ENCODE data around the gene ATXN7L1.

Gene ATXN7L1

DNA sequence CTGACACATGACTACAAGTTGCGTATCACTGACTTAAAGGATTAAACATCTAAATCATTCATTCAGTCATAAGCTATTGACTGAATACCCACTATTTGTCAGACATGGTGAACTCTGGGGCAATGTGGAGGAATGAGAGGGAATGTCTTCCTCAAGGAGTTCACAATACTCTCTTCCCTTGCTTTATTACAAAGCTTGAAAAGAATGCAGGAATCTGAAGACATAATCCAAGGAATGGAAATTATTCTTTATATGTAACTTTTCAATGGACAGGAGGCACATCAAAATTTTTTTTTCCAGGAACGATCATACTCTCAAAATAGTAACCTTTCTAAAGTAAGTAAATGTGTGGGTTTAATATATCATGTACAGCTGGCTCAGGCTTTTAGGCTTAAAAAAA, 111.9 kb downstream of the ATXN7L1 start:
- Histone ChIP-seq H3K27me3 (ENCODE audit: insufficient read depth, low read length) (no peaks in the 10 kb centered on the region), H3K36me3 (ENCODE audit: insufficient read depth, low read depth, low read length) (no peaks in the 10 kb centered on the region), H3K4me1 (ENCODE audit: insufficient read depth, low read length) (peaks cover 12% of the 10 kb centered on the region), H3K9ac (ENCODE audit: low read depth, low read length) (no peak overlapping the region), H3K27ac (ENCODE audit: low read length) (no peak overlapping the region), H3K4me3 (ENCODE audit: low read length) (no peak overlapping the region), H3K9me3 (ENCODE audit: insufficient read depth, low read depth, low read length) (no peaks in the 10 kb centered on the region)

DNA sequence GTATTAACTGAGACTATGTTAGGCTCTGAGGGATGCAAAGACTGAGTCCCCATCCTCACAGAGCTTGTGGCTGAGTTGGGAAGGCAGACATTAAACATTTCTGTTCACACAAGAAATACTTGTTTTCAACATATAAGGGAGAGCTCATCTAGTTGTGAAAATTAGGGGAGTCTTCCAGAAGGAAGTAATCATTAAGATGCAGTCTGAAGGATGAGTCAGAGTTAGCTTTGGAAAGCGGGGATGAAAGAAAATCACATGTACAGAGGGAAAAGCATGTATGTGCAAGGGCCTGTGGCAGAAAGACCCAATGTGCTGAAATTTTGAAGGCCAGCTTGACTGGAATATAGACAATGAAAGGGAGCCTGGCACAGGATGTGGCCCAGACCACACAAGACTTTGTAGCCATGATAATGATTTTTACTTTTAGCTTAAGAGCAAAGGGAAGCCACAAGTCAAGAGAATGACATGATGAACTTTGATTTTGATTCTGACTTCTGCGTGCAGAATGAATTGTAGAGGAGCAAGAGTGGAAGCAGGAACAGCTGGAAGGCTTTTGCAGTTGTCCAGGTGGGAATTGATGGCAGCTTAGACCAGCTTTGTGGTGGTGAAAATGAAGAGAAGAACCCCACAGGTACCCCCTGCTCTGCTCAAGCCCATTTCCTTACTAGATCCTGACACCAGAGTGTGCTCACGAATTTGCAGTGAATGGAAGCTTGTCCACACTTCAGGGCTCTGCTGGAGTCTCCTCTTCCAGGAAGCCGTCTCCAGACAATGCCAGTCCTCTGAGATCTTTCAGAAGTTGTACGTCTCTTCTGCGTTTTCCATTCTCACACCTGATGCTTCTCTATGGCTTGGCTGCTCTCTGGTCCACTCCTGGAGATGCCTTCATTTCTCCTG, 115.6 kb downstream of the ATXN7L1 start:
- Histone ChIP-seq H3K27me3 (ENCODE audit: insufficient read depth, low read length) (no peaks in the 10 kb centered on the region), H3K4me1 (ENCODE audit: insufficient read depth, low read length) (peaks cover 5% of the 10 kb centered on the region; the same call in 1 of the 2 replicates), H3K9me3 (ENCODE audit: insufficient read depth, low read depth, low read length) (no peaks in the 10 kb centered on the region), H3K9ac (ENCODE audit: low read depth, low read length) (no peak overlapping the region), H3K4me3 (ENCODE audit: low read length) (no peak overlapping the region), H3K27ac (ENCODE audit: low read length) (no peak overlapping the region), H3K36me3 (ENCODE audit: insufficient read depth, low read depth, low read length) (no peaks in the 10 kb centered on the region)

DNA sequence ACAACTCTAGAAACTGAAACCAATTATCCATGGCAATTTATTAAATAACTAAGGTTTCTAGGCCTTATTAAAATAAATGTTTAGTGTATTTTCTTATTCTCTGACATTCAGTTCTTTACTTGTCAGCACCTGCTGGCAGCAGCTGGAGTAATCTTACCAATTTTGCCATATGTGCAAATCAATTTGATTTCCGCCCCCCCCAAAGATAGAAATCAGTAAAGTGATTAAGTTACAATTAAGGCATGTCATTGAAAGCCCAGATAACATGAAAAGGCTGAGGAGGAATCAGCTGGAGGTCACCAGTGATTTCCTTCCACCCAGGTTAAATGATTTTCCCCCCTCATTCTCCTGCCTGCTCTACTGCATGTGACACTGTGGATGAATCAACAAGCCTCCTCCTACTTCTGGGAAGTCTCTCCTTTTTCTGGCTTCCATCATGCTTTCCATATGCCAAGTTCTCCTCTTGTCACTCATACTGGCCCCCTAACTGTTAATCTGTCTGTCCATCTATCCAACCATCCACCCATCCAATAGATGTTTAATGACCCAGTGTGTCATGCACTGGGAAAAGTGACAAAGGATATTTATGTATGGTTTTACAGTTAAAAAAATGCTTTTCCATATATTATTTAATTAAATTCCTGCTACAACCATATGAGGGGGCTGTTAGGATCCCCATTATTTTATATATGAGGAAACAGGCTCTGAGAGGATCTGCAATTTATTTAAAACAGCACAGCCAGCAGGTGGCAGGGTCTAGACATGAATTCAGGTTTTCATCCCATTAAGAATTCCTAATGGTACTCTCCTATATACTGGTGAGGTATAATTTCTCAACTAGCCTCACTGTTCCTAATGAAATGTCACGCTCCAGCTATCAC, 116.5 kb downstream of the ATXN7L1 start:
- H3K9ac ChIP-seq (ENCODE audit: low read depth, low read length) = no peak overlapping the region
- no peak overlapping the region for H3K27ac ChIP-seq (ENCODE audit: low read length)
- H3K27me3 ChIP-seq (ENCODE audit: insufficient read depth, low read length) = no peaks in the 10 kb centered on the region
- no peaks in the 10 kb centered on the region for H3K36me3 ChIP-seq (ENCODE audit: insufficient read depth, low read depth, low read length)
- no peak overlapping the region for H3K4me3 ChIP-seq (ENCODE audit: low read length)
- H3K9me3 ChIP-seq (ENCODE audit: insufficient read depth, low read depth, low read length) = no peaks in the 10 kb centered on the region
- peaks cover 5% of the 10 kb centered on the region; the same call in 1 of the 2 replicates for H3K4me1 ChIP-seq (ENCODE audit: insufficient read depth, low read length)

DNA sequence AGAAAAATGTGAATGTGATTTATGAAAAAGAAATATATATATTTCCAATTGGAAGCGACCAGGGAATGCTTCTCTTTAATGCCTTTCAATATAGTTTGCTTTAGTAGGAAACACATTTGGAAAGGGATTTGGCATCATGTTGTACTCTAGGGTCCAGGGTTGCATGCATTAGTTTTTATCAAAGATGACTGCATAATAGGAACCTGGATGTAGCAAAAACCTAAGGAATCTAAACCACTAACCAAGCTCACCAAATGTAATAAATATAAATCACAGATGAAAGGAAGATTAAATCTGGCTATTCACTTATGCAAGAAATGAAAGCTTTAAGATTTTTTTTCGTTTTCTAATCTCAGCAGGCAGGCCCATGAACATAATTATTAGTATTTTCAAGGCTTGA, 120.0 kb downstream of the ATXN7L1 start:
- Histone ChIP-seq H3K36me3 (ENCODE audit: insufficient read depth, low read depth, low read length) (peaks cover 8% of the 10 kb centered on the region; the same call in 1 of the 2 replicates), H3K9me3 (ENCODE audit: insufficient read depth, low read depth, low read length) (no peaks in the 10 kb centered on the region), H3K27me3 (ENCODE audit: insufficient read depth, low read length) (no peaks in the 10 kb centered on the region), H3K9ac (ENCODE audit: low read depth, low read length) (no peak overlapping the region), H3K4me3 (ENCODE audit: low read length) (no peak overlapping the region), H3K27ac (ENCODE audit: low read length) (no peak overlapping the region), H3K4me1 (ENCODE audit: insufficient read depth, low read length) (peaks cover 5% of the 10 kb centered on the region; the same call in 1 of the 2 replicates)

DNA sequence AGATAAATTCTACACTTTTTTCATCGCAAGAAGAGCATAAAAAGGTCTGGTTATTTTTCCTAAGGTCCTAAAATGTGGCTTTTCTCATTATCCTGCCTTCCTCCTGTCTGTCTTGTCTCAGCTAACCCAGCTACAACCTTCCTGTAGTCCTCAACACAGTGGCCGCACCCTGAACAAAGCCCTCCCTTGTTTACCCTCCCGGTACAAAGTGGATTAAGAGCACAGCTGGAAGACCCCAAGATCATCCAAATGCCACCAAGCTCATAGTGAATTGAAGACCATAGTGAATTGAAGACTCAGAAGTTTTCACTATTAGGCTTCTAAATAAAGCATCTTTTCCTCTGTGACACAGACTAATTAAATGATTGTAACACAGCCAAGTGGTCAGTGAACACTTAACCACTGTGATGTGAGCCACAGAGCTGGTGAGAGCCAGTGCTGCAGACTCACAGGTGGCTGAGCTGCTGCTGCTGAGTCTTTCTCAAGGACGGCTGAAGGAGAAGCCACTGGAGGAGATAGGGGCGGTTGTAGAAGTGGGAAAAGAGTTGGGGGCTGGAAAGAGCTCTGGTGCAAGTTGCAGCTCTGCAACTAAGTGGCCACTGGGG, 123.6 kb downstream of the ATXN7L1 start:
- Histone ChIP-seq H3K4me1 (ENCODE audit: insufficient read depth, low read length) (peaks cover 4% of the 10 kb centered on the region; the same call in 1 of the 2 replicates), H3K4me3 (ENCODE audit: low read length) (no peak overlapping the region), H3K36me3 (ENCODE audit: insufficient read depth, low read depth, low read length) (peaks cover 15% of the 10 kb centered on the region; the same call in 1 of the 2 replicates), H3K27me3 (ENCODE audit: insufficient read depth, low read length) (no peaks in the 10 kb centered on the region), H3K9ac (ENCODE audit: low read depth, low read length) (no peak overlapping the region), H3K27ac (ENCODE audit: low read length) (no peak overlapping the region), H3K9me3 (ENCODE audit: insufficient read depth, low read depth, low read length) (no peaks in the 10 kb centered on the region)

DNA sequence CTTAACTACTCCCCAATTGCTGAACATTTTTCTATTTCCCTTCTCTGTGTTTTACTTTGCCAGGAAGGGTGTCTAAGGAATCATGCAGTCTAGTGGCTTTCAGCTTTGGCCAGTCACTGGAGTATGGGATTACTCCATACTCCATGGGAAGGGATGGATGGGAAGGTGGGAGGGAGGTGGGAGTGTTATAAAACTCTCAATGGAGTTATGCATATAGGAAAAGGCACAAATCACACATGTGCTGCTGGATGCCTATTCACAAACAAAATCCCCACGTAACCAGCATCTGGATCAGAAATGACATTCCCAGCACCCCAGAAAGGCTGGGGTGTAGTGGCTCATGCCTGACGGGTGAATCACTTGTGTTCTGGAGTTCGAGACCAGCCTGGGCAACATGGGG, 125.3 kb downstream of the ATXN7L1 start:
- Histone ChIP-seq H3K27me3 (ENCODE audit: insufficient read depth, low read length) (no peaks in the 10 kb centered on the region), H3K27ac (ENCODE audit: low read length) (no peak overlapping the region), H3K9ac (ENCODE audit: low read depth, low read length) (no peak overlapping the region), H3K4me3 (ENCODE audit: low read length) (no peak overlapping the region), H3K4me1 (ENCODE audit: insufficient read depth, low read length) (peaks cover 4% of the 10 kb centered on the region; the same call in 1 of the 2 replicates), H3K36me3 (ENCODE audit: insufficient read depth, low read depth, low read length) (peaks cover 15% of the 10 kb centered on the region; the same call in 1 of the 2 replicates), H3K9me3 (ENCODE audit: insufficient read depth, low read depth, low read length) (no peaks in the 10 kb centered on the region)

DNA sequence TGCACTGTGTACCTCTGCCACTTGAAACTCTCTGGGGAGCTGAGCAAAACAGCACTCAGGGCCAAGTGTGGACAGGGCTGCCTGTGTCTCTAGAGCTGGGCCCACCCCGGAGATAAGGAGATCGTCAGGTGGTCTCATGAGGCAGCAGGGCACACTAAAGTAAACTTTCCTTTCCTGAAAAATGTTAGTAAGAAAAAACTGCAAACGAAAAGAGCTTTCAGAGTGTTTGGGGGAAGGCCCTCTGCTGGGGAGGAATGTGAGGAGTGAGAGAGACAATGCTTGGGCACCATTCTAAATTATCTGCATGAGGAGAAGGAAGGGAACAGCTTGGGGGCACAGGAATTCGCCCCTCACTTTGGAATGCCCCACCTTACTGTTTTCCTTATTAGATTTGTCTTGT, 127.7 kb downstream of the ATXN7L1 start:
- peak overlapping the region; percentile 55 for H3K27ac ChIP-seq (ENCODE audit: low read length)
- peaks cover 15% of the 10 kb centered on the region; the same call in 1 of the 2 replicates for H3K36me3 ChIP-seq (ENCODE audit: insufficient read depth, low read depth, low read length)
- peaks cover 5% of the 10 kb centered on the region; the same call in 1 of the 2 replicates for H3K4me1 ChIP-seq (ENCODE audit: insufficient read depth, low read length)
- peak overlapping the region; percentile 10; the same call in 1 of the 2 replicates for H3K9ac ChIP-seq (ENCODE audit: low read depth, low read length)
- no peaks in the 10 kb centered on the region for H3K27me3 ChIP-seq (ENCODE audit: insufficient read depth, low read length)
- H3K9me3 ChIP-seq (ENCODE audit: insufficient read depth, low read depth, low read length) = no peaks in the 10 kb centered on the region
- no peak overlapping the region for H3K4me3 ChIP-seq (ENCODE audit: low read length)

DNA sequence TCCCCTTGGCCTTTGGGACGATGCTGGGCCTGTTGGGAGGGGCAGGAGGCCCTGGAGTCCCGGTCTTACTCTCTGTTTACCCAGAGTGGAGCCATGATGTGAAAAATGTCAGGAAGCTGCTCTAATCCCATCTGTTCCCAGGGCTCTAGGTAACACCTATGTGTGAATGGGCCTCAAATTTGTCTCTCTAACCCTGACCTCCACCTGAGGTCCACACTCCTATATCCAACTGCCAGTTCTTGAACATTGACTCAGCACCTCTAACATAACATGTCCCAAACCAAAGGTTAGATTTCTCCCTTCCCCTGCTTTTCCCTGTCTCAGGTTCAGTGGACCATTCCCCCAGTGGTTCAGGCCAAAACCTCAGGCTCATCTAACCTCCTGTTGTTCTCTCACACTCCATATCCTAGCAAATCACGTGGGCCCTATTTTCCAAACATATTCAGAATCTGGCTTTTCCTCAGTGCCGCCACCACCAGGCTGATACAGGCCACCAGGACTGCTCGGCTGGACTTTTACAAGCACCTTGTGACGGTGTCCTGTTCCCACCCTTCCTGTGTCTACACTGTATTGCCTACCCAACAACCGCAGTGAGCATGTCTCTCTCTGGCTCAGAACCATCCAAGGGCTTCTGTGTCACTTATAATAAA, 130.6 kb downstream of the ATXN7L1 start:
- Histone ChIP-seq H3K36me3 (ENCODE audit: insufficient read depth, low read depth, low read length) (peaks cover under 1% of the 10 kb centered on the region; the same call in 1 of the 2 replicates), H3K27me3 (ENCODE audit: insufficient read depth, low read length) (no peaks in the 10 kb centered on the region), H3K27ac (ENCODE audit: low read length) (no peak overlapping the region), H3K9ac (ENCODE audit: low read depth, low read length) (no peak overlapping the region), H3K4me3 (ENCODE audit: low read length) (no peak overlapping the region), H3K4me1 (ENCODE audit: insufficient read depth, low read length) (peaks cover 11% of the 10 kb centered on the region; the same call in 1 of the 2 replicates), H3K9me3 (ENCODE audit: insufficient read depth, low read depth, low read length) (no peaks in the 10 kb centered on the region)

DNA sequence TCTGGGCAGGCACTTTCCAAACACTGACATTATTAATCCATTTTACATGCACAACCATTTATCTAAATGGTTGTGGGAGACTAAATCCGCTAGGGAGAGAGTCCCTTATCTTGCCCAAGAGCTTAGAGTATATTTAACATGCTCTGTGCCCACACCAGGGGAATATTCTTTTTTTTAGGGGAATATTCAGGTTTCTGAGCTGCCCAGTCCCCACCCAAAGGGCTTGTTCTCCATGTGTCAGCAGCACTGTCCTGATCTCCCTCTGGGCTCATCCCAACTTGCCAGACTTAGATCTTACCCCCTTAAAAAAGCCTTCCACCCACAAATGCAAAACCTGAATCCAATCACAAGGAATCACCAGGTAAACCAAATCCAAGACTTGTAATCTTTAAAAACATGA, 132.1 kb downstream of the ATXN7L1 start:
- Histone ChIP-seq H3K9ac (ENCODE audit: low read depth, low read length) (no peak overlapping the region), H3K36me3 (ENCODE audit: insufficient read depth, low read depth, low read length) (no peaks in the 10 kb centered on the region; the same call in 1 of the 2 replicates), H3K9me3 (ENCODE audit: insufficient read depth, low read depth, low read length) (no peaks in the 10 kb centered on the region), H3K4me1 (ENCODE audit: insufficient read depth, low read length) (peaks cover 11% of the 10 kb centered on the region; the same call in 1 of the 2 replicates), H3K4me3 (ENCODE audit: low read length) (no peak overlapping the region), H3K27me3 (ENCODE audit: insufficient read depth, low read length) (no peaks in the 10 kb centered on the region), H3K27ac (ENCODE audit: low read length) (no peak overlapping the region)

DNA sequence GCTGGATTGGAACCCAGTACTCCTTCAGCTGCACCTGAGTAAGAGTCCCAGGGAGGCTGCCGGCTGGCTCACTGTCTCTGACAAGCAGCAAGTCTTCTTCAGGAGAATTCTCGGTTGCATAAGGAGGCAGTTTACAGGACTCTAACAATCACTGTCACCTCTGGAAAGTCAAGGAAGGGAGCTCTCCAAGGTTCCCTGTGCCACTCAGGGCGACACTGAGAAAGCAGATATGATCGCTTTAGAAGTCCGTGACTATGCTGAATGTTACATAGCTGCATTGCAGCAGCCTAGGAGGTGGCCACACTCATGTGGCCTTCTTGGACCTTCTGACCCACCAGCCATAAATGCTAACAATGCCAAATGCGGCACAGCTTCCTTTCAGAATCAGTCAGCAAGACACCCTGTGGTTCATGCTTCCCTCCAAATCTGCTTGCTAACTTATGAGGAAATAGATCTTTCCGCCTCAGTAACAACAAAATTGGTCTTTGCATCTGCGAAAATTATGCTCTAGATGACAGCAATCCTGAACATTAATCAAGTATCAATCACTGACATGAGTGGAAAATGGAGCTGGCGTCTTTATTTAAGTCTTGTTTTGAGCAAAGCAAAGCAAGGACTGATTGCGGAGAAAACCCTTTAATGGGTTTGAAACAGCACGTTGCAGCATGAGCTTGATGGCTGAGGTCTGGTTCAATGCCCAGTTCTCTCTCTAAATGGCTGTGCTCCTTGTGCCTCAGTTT, 132.9 kb downstream of the ATXN7L1 start:
- no peaks in the 10 kb centered on the region; the same call in 1 of the 2 replicates for H3K36me3 ChIP-seq (ENCODE audit: insufficient read depth, low read depth, low read length)
- H3K9ac ChIP-seq (ENCODE audit: low read depth, low read length) = no peak overlapping the region
- no peak overlapping the region for H3K27ac ChIP-seq (ENCODE audit: low read length)
- peaks cover 7% of the 10 kb centered on the region; the same call in 1 of the 2 replicates for H3K4me1 ChIP-seq (ENCODE audit: insufficient read depth, low read length)
- no peaks in the 10 kb centered on the region for H3K27me3 ChIP-seq (ENCODE audit: insufficient read depth, low read length)
- H3K9me3 ChIP-seq (ENCODE audit: insufficient read depth, low read depth, low read length) = no peaks in the 10 kb centered on the region
- no peak overlapping the region for H3K4me3 ChIP-seq (ENCODE audit: low read length)
